GM19025 (cell line): ENCODE data around the gene ZNF622.

Experiments
- ATAC-seq: cut with Tn5 transposase; IDR thresholded peaks from one replicate; pipeline ENCODE4 v1.9.1; 2021; ENCODE audit warnings: mild to moderate bottlenecking, low read depth, moderate library complexity; ENCODE audit not compliant: unreplicated experiment

ZNF622 gene

DNA sequence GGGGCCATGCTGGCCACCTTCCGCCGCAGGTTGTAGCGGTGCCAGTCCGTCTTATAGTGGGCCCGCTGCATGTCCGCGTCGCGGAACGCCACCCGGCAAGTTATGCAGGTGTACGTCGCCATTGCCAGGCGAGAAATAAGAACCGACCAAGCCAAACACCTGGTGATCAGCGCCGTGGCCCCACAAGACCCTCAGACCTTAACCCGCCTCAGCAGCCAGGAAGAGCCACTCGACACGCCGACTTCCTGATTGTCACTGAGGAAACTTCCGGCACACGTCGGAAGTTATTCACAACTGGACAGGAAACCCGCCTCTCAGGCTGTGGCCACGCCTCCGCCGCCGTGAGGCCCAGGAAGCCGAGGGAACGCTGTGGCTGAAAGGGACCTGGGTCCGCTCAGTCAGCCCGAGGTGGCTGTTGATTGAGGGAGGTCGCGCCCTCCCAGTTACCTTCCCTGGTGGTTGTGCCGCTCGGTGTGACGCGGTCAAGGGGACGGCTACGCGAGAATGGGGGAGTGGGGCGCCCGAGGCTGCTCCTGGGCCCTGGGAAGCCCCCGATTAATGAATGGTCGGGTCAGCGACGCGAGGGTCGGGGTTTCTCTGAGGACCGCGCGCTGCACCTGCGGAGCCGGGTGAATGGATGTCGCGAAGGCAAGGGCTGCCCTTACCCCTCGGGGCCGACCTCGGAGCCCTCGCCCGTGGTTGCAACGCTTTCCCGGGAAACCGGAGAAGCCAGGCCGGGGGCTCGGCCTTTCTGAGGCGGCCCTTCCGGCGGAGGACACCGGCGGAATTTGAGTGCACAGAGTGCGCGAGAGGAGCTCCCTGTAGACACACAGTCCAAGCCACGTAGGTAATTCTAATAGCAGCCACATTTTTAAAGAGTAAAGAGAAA is at the start of gene ZNF622:
Gene ZNF622, minus strand, starts transcription at position 257 of the 889 bp plus-strand sequence. Its CDS starts 135 bp downstream, at position 122.
- ATAC-seq: peak; percentile 81

DNA sequence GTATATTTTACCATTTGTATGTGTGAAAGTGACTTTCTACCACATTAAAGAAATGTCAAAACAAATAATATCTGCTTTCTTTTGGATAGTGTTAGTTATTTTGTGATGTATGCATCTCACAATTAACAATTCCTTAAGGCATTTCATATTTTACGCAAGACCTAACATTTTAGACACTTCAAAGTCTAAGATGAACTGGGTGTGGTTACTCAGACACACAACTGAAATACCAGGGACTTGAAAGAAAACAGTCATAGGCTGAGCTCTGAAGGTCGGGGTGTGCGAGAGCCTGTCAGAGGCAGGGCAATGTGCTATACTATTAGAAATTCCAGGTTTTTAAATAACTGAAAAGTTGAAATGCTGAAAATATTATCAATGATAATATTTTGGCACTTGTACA is 44.5 kb upstream of the ZNF622 start:
- ATAC-seq: no peak

DNA sequence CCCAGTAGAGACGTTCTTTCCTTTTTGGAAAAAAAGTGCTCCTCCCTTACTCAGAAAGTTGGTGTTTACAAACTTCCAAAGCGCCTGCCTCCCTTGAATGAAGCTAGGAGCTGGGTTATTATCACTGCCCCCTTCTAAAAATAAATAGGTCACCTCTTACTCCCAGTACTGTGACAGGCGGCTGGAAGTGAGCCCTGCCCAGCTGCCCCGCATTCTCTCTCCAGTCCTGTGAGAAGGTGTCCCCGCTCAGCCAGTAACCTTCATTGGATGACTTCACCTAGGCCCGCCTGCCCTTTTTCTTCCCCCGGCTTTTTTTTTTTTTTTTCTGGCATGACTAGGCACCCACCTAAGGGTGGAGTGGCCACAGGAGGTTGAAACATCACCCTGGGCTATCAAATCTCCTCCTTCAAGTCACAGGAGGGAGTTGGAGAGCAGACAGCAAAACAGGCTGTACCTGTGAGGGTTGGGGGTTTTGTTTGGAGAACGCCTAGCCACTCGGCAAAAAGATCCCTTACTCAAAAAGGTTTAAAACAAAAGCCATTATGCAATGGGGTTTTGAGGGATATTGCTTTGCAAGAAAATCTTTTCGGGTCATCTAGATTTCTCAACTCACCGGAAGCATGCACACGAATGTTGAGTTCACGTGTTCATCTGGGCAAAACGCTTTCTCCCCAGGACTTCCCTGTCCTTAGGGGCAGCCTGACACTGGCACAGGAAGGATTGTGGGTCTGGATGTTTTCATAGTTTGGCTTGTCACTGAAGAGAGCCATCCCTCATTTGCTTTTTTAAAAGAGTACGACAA is 43.3 kb upstream of the ZNF622 start:
- ATAC-seq: no peak

GRCh38 chr5:16507716-16508115 is 42.1 kb upstream of the ZNF622 start:
- no peak for ATAC-seq

DNA sequence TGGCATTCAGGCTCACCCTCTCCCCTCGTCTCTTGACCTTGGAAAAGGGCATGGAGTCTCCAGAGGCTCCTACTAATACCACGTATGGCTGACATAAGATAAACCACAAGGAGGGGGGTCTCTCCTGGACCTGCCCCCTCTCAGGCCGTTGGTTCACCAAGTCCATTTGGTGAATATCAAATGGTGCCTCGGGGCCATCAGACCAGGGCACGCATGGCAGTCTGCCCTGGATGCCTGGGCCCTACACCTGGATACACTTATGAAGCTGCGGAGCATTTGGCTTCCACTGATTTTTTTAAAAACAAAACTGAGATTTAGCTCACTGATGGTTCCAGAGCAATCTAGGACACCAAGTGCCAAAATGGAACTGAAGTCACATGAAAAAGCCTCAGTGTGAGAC is 40.3 kb upstream of the ZNF622 start:
- ATAC-seq: no peak

GRCh38 chr5:16505140-16505891 is 39.7 kb upstream of the ZNF622 start:
- no peak for ATAC-seq

GRCh38 chr5:16504571-16504970 is 39.0 kb upstream of the ZNF622 start:
- no peak for ATAC-seq

DNA sequence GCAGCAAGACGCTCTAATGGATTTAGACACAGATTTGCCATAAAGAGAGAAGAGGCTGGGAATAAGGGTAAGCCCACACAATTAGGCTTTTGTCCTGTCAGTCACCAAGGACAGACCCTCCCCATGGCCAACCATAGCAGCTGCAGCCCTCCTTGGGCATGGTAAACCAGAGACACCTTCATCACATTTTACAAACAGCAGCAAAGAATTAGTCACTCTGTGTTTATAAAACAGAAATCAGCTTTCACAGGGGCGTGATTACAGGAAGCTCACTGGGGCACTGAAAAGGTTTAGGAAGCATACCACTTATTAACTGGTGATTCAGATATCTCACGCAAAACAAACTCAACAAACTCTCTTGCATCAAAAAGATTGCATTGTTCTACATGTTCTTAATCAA is 37.3 kb upstream of the ZNF622 start:
- ATAC-seq: no peak

DNA sequence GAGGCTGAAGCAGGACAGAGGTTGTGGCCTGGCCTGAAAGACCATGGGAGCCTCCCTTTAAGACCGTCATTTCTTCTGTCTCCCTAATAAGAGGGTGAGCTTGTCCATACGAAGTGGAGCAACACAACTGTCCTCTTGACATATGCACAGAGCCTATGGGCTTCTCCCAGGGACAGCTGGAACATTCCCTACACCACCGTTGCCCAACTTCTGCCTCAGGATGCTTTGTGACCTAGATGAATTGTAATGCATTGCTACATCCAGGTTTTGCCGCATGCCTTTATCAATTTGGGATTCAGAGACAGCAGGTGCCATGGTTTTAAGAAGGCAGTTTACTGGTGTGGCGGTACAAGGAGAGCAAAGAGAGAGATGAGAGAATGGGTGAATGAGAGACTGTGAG is 34.4 kb upstream of the ZNF622 start:
- ATAC-seq: no peak

GRCh38 chr5:16497546-16497945 is 31.9 kb upstream of the ZNF622 start:
- ATAC-seq: no peak

DNA sequence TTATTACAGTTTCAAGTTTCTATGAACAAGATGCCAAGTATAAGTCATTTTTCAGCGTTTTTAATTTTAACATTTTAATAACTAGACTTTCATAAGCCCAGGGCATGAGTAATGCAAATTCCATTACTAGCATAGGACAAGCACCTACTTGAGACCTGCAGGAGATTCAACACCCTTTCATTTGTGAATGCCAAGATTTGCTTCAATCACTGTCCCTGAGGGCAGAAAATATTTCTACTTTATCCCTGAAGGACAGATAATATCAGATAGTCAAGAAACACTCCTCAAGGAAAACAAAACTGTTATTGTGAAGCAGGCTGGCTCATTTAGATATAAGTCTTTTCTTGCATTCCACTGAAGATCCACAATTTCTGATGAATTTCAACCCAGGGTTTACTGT is 27.7 kb upstream of the ZNF622 start:
- ATAC-seq: no peak

GRCh38 chr5:16492398-16493140 is 27.0 kb upstream of the ZNF622 start:
- no peak for ATAC-seq

- ATAC-seq: no peak
Measured at GRCh38 chr5:16490911-16491310, 25.3 kb upstream of the ZNF622 start.

DNA sequence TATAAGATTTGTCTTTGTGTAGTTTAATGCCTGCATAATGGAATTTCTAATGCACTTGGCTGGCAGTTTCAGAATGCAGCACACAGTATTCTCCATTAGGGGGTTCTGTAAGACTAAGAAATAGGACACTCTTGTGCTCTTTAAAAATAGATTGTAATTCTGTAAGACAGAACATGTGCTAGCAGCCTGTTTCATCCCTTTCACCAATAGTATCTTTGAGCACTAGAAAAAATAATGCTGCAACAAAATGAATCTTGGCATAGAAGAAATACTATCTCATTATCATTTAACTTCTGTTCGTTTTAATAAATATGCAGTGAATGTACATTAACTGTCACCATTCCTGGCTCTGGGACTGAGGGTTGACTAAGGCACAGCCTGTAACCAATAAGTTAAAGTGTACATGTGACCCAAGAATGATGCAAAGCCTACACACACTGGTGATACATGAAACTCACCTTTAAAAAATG is 23.8 kb upstream of the ZNF622 start:
- ATAC-seq: no peak

GRCh38 chr5:16487456-16487855 is 21.9 kb upstream of the ZNF622 start:
- no peak for ATAC-seq

DNA sequence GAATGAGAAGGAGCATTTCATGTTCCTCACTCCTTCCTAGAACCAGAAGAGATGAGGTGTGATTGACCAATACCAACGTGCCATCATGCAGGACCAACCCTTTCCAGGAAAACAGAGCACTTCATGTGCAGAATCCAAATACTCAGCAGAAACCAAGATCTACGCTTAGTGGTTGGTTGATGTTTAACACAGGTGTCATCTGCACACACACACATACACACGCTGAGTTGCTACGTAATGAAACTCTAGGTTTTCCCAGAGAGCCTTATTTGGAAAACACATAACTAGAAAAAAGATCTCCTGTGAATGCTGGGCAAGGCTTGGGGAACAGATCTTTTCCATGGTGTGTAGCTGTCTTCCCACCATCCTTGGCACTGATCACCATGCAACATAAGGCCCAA is 21.1 kb upstream of the ZNF622 start:
- no peak for ATAC-seq

DNA sequence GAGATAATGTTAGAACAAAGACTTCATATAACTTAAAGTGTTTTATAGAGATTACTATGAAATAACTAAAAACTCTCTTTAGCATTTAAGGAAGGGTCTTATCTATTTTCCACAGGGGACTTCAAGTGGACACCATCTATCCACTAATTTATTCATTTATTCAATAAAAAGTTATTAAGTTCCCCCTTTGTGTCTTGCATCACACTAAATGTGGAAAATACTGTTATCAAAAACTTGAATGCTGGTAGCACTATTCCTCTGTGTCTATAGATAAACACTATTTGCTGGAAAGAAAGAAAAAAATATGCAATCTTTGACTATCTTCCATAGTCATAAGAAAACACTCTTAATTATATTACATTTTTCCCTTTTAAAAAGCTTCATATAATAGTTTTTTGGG is 20.1 kb upstream of the ZNF622 start:
- no peak for ATAC-seq

DNA sequence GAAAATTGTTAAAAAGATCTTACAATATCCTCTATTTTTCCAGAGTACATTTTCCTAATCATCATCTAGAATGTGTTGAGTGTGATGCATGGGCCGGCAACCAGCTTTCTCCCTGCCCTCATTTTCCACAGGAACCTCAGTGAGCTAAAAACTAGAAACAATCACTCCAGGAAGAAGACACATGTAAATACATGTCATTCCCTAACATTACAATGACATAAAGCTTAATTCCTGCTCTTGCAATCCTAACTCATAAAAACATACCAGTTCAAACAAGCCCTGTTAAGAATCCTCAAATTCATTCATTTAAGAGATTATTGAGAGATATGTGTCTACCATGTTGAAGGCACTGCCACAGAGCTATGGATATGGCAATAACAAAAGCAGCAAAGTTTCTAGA is 18.5 kb upstream of the ZNF622 start:
- ATAC-seq: no peak

GRCh38 chr5:16483361-16483760 is 17.8 kb upstream of the ZNF622 start:
- ATAC-seq: no peak

DNA sequence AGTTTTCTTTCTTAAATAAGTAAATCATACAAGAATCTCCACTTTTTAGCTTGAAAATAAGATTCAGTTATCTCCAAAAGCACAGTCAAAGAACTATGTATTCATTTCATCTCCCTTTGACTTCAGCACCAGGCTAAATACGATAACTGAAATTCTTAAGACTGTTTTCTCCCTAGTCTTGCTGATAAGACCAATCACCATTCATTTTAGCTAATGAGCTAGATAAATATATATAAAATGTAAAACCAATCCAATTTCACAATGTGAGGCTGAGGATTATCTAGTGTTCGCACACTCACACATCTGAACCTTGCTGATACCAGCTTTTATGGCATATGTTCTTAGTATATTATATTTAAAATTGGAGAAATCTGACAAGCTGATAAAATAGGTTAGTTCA is 17.3 kb upstream of the ZNF622 start:
- ATAC-seq: no peak
